Kidney (tissue), 14 donors: Measurements from ENCODE around the gene FARS2. TPM values are rescaled to one million over a fixed set of nuclear protein-coding genes. Genes with fewer than 3 reads are reported as not detected.

Source experiments
- DNase-seq, 5 donors: peaks; one replicate each; pipeline ENCODE4 v3.0.0-alpha.2; 2013 to 2020
- FAIRE-seq: peaks from 2 replicates; lab custom pipeline; 2012; peaks lifted over from hg19 to GRCh38; lab: Jason Lieb, UNC
- H3K27ac ChIP-seq, 2 donors: one replicate each; pipeline ENCODE4 v1.7.0; 2013; ENCODE audit warnings: low read depth in 2 of 2, low read length in 2 of 2, inconsistent platforms in 1 of 2
- H3K27me3 ChIP-seq: one replicate; pipeline ENCODE4 v1.7.1; 2013; ENCODE audit warnings: low read length, inconsistent platforms; ENCODE audit not compliant: control insufficient read depth, insufficient read depth
- H3K36me3 ChIP-seq, 3 donors: one replicate each; pipeline versions ENCODE4 v1.7.0 to v1.7.1; 2013; ENCODE audit warnings: low read length in 3 of 3, control low read depth in 1 of 3, inconsistent platforms in 1 of 3; ENCODE audit not compliant: insufficient read depth in 3 of 3, control insufficient read depth in 2 of 3
- H3K4me1 ChIP-seq, 3 donors: one replicate each; pipeline versions ENCODE4 v1.7.0 to v1.7.1; 2013; ENCODE audit warnings: low read length in 3 of 3, inconsistent platforms in 1 of 3, low read depth in 1 of 3; ENCODE audit not compliant: control insufficient read depth in 2 of 3, insufficient read depth in 2 of 3
- H3K4me3 ChIP-seq, 3 donors: one replicate each; pipeline versions ENCODE4 v1.7.0 to v1.8.1; 2013; ENCODE audit warnings: low read length in 3 of 3, control low read depth in 1 of 3, inconsistent platforms in 1 of 3
- H3K9ac ChIP-seq, 3 donors: one replicate each; pipeline versions ENCODE4 v1.7.0 to v1.7.1; 2013; ENCODE audit warnings: low read length in 3 of 3, control low read depth in 1 of 3, inconsistent platforms in 1 of 3
- H3K9me3 ChIP-seq, 3 donors: one replicate each; pipeline versions ENCODE4 v1.7.0 to v1.7.1; 2013; ENCODE audit warnings: low read length in 3 of 3, control low read depth in 1 of 3, inconsistent platforms in 1 of 3; ENCODE audit not compliant: control insufficient read depth in 2 of 3, insufficient read depth in 1 of 3
- CTCF ChIP-seq: IDR thresholded peaks from 3 replicates; pipeline ENCODE4 v1.5.1; 2012; ENCODE audit warnings: mild to moderate bottlenecking, moderate library complexity, borderline replicate concordance; ENCODE audit not compliant: insufficient read depth; ENCODE audit errors: extremely low read depth
- intact Hi-C: fragments of 100-400 bp; cut with DNase I; formaldehyde crosslinking; loops from one replicate; pipeline ENCODE4 v1.11.1; 2022
- polyA plus RNA-seq: library from polyadenylated mRNA; stranded (reverse); fragments of 350-450 nt; fragmentation: Illumina TruSeq; extraction: RNeasy Lipid Tissue Mini Kit (QIAGEN cat#74804); gene quantifications from one replicate; pipeline ENCODE4 v1.2.3, GENCODE V29; 2014; ENCODE audit warnings: low read depth, low replicate concordance; ENCODE audit not compliant: insufficient read depth
- total RNA-seq: library from RNA; stranded (reverse); fragmentation: NEBNext Ultra II Directional; extraction: Animal tissue kit (Norgen Biotek cat#: 25700); gene quantifications from one replicate; pipeline ENCODE4 v1.2.1, GENCODE V29; 2021
- donor health status: control.
- donor health status: control.
- donor health status: control.
- donor health status: control.
- donor health status: control.
- donor health status: DM: yes; HTN: yes; CAD: no.
- donor health status: Normal renal cell carcinoma (clear cell type).

The FARS2 gene
- total and polyA plus RNA-seq, 2 donors from 2014 or later, result 22.1 to 24.8 TPM

GRCh38 chr6:5728351-5729079 lies 467.2 kb downstream of the FARS2 start:
- FAIRE-seq (no peak), DNase-seq (no peak)
- no peaks in the 10 kb centered on the region for H3K9me3 ChIP-seq

GRCh38 chr6:5729080-5729434 lies 467.7 kb downstream of the FARS2 start:
- Histone ChIP-seq H3K9me3 (no peaks in the 10 kb centered on the region), H3K27ac (no peak overlapping the region), H3K27me3 (no peaks in the 10 kb centered on the region), H3K4me1 (no peaks in the 10 kb centered on the region), H3K4me3 (no peak overlapping the region), H3K9ac (no peak overlapping the region), H3K36me3 (no peaks in the 10 kb centered on the region)
- intact Hi-C loops, result no loop called here
- FAIRE-seq (no peak), DNase-seq (peak in 1 of 5 donors; percentile 42)
- TF ChIP-seq CTCF, result no peak

More at GRCh38 chr6:5728351-5729079, 467.2 kb downstream of the FARS2 start:
- H3K36me3 ChIP-seq, result no peaks in the 10 kb centered on the region
- H3K4me3 ChIP-seq, result no peak overlapping the region
- H3K4me1 ChIP-seq, result no peaks in the 10 kb centered on the region
- TF ChIP-seq CTCF, result no peak
- no peak overlapping the region for H3K9ac ChIP-seq
- H3K27me3 ChIP-seq, result no peaks in the 10 kb centered on the region
- intact Hi-C loops, result no loop called here
- no peak overlapping the region for H3K27ac ChIP-seq

- Histone ChIP-seq H3K4me3 (no peak overlapping the region), H3K27me3 (no peaks in the 10 kb centered on the region), H3K4me1 (no peaks in the 10 kb centered on the region), H3K9me3 (no peaks in the 10 kb centered on the region), H3K27ac (no peak overlapping the region), H3K9ac (no peak overlapping the region), H3K36me3 (no peaks in the 10 kb centered on the region)
- intact Hi-C loops, result no loop called here
- DNase-seq (peak in 1 of 5 donors; percentile 22), FAIRE-seq (no peak)
- TF ChIP-seq CTCF, result no peak
Measured at GRCh38 chr6:5729813-5730517, 468.7 kb downstream of the FARS2 start.
